A204.1 (cell line): Measurements from ENCODE around the gene ABI3BP.

Experiments
- FAIRE-seq: peaks from 2 replicates; lab custom pipeline; 2012; peaks lifted over from hg19 to GRCh38; lab: Jason Lieb, UNC

Gene ABI3BP

DNA sequence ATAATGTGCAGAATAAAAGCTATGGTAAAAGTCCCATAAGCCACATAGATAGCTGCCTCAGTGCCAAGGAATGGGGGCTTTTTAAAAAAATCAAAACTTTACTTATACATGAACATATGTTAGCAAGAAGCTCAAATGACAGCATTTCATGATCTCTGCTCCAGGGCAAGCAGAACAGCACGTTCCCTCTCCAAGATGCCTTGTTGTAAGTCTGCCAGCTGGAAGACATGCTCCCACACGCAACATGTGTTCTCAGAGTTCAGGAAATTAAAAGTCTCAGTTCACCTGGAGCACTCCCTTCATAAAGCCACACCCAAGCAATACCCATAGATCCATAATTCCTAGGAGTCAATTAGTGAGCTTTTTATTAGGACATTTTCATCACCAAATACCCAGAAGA lies 52.2 kb downstream of the ABI3BP start:
- FAIRE-seq, result no peak

DNA sequence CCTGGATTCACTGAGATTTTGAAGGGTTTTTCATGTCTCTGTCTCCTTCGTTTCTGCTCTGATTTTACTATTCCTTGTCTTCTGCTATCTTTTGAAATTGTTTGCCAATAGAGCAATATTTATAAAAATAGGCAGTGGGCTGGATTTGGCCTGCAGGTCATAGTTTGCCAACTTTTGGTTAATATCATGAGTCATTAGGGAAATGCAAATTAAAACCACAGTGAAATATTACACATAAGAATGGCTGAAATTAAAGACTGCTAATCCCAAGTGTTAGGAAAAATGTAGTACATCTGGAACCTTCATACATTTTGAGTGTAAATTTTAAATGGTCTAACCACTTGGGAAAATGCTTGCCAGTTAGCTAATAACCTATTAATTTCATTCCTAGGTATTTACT lies 56.3 kb downstream of the ABI3BP start:
- FAIRE-seq, result no peak

DNA sequence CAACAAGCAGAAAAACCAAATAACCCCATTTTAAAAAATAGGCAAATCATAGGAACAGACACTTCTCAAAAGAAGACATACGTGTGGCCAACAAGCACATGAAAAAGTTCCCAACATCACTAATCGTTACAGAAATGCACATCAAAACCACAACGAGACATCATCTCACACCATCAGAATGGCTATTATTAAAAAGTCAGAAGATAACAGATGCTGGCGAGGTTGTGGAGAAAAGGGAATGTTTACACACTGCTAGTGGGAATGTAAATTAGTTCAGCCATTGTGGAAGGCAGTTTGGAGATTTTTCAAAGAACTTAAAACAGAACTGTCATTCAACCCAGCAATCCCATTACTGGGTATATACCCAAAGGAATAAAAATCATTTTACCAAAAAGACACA lies 60.7 kb downstream of the ABI3BP start:
- FAIRE-seq, result no peak

DNA sequence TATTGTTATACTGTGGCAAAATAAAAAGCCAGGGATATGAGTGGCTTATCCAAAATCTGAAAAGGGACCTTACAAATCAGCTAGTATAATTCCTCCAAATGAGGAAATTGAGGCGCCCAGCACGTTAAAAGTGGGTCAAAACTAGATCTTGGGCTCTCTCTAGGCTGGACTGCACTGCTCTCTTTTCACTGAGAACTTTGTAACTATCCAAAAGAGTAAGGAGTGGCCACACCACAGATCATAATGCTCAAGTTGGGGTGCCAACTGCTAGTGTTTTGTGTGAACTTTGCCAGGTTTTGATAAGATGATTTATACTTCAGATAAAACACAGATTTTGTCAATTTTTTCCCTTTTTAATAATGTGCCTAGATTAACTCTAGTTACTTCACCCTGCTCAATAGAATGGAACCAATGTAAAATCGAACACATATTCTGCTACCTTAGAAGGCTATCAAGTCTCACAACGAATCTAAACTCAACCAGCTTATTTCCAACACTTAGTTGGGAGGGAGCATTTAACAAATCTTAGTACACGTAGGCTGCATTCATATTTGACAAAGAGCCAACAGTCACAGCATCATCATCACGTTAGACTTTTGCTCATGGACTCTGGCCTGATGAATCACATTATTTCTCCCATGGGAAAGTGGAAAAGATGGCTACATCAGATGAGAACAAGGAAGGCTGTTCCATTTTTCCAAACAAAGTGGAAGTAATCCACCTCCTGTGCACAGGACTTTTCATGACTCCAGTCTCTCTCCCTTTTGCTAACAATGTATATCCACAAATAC lies 64.4 kb downstream of the ABI3BP start:
- no peak for FAIRE-seq

DNA sequence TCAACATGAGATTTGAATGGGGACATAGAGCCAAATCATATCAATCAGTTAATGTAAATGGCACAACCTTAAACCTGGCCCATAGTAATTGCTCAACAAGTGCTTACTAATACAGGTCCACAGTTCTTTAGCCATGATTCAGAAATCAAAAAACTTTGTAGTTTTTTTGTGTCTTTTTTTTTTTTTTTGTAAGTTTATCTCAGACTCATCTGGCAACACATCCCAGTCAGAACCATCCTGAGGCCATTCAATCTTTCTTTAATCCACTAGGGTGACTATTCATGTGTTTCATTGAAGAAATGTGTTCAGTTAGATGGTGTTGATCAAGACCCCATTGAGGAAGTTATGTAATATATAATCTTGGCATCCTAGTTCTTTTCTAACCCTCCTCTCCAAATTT lies 65.4 kb downstream of the ABI3BP start:
- no peak for FAIRE-seq

DNA sequence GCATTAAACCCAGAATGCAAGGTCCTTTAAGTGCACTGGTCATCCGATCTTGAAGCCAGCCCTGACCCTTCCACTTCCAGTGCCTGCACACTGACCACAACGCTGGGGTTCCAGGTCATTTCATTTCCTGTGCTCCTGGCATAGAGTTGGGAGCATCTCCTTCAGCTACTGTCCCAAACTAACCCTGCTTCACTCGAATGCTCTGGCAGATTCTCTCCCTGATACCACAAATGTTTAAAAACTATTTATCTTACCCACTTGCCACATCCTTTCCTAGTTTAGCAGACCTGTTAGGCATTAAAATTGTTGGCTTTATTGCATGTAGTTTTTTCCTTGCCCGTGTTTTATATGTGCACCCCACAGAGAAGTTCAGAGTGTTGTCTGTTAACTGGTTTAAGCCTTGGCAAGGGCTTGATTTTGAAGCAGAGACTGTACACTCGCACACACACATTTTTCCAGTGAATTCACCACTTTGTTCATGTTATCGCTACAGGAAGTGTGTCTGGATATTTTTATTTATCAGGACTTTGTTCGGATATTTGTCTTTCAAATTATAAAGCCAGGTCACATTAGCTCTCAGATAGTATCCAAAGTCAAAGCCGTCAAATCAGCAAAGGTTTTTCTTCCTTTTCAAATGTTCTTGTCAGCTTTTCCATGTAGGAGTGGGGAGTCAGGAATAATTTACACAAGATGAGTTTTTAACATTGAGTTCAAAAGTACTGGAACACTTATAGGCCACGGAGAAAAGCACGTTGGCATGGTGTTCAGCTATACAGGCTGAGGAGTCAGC lies 77.3 kb downstream of the ABI3BP start:
- no peak for FAIRE-seq

DNA sequence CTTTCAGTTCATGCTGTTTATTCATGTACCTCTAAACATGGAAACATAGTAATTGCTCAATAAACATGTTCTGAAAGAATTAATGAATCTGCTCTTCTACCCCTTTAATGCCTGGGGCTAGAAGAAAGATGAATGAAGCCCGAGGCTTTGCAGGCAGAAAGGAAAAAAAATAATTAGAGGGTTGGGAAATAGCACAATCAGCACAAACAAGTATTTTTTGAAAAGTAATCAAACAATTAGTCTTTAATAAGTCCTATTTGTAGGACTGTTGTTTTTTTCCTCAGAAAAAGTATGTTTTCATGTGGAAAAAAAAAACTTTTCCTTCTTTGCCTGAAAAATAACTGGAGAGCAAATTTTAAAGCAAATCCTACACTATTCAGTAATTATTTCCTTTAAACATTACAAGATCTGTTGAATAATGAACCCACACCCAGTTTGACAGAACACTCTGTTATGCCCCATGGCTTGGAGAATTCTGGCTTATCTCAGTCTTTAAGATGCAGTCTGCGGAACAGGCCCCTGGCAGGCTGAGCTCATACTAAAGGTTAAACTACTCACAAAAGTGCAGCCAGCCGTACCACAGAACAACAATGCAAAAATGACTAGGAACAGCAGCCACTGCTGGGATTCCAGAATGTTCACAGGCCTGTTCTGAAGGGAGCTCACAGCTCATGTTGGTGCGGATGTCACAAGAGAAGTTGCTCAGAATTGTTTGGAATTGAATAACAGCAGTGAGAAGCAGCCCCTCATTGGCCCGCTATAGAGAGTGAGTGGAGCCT lies 79.2 kb downstream of the ABI3BP start:
- FAIRE-seq, result no peak

DNA sequence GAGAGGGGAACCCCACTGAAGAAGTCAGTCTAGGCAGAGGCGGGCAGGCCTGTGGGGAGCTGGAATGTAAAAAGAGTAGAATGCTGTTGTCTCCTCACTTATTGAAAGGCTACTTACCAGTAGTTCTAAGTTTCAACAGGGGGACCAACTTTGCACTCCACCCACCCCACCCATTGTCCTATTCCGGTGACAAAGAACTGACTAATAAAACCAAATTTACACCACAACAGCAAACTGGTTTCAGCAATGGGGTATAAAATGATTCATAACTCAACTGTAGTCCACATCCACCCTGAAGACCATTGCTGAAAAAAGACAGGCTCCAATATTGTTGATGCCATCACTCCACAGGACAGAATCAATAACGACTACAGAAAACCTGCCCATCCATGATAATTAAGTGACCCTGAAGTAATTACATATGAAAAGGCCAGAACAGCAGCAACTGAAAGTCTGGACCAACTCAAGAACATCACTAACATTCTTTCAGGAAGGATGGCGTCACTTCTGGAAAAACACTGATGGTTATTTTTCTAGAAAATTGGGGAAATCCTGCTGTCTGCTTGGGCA lies 80.2 kb downstream of the ABI3BP start:
- no peak for FAIRE-seq

DNA sequence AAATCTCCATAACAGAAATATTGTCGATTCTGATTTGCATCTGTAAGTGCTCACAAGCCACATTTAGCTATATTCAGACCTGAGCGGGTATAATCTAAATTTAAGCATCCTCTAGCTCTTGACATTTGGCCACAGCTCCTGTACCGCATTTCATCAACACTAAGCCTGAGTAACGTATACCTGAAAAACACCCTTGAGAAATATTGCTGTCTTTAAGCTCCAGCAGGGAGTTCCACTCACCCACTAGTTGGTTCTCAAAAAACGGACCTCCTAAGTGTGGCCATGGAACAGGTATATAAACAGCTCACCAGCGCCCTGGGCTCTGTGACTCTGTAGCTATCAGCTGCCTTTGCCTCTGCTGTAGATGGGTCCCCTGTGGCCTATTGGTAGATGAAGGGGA lies 80.7 kb downstream of the ABI3BP start:
- FAIRE-seq, result no peak

DNA sequence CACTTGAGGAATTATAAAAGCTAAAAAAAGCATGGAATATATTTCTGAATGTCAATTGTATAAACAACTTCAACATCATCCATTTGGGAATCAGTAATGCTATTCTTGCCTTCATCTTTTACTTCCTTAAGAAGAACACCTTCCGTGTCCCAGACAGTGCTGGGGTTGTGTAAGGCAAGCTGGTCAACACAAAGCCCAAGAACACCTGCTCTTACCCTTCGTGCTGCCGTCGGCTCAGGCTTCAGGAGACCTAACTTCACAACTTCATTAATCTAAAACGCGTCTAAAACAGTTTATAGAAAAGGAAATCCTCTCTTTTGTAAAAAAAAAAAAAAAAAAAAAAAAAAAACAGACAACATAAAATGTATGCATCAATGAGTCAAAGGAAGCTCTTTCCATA lies 81.3 kb downstream of the ABI3BP start:
- FAIRE-seq, result no peak

DNA sequence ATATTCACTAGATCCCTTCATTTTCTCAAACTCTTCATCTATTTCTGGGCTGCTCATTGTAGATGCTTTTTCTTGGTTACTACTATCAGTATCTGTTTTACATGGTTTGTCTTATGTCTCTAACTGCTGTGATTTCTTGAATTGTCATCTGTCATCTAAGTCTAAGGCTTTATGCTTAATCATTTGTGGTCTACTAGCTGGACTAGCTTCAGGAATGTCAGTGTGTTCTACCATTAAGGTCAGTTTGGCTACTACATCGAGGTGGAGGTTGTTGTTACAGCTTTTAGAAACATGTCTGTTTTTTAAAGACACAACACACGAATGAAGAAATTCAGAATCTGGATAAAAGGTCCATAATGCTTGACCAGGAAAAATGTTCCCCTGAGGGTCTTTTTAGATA lies 82.2 kb downstream of the ABI3BP start:
- no peak for FAIRE-seq

DNA sequence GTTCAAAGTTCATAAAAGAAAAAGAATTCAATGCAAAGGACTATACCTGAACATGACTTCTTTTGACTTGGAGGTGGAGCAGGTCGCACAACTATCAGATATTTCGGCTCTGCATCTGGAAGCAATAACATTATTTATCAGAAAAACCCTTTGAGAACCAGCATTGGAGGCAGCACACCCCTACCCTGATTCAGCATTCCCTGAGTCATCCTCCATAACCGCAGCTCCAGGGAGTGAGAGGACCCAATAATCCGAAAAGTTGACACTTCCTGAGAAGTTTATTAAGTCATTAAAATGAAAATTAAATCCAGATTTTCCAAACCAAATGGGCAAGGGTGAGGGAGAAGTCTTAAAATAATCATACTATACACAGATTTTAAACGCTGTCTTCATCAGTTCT lies 90.6 kb downstream of the ABI3BP start:
- no peak for FAIRE-seq

DNA sequence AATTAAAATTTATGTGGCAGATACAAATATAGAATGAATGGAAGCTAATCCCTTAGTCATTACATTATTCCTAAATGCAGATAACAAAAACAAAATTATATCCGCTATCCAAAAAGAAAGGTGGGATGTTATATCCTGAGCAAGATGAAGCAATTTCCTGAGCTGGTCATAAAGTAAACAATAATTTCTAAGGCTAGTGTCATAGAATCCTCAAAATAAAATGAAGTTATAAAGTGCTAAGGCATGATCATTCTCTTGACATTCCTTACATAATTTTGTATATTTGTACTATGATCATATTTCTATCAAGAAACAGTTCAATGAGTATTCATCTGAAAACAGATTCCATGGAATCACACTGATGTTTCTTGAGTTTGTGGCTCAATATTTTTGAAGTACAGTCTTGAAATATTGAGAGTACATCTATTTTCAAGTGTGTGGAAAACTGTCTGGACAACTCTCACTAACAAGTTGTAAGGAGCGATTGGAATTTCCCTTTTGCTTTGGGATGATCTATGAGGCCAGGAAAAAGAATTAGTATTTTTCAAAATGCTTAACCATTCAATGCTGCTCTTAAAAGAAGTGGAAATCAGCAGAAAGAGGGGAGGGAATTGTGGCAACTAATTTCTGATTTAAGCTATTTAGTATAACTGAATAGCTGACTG lies 92.4 kb downstream of the ABI3BP start:
- no peak for FAIRE-seq

DNA sequence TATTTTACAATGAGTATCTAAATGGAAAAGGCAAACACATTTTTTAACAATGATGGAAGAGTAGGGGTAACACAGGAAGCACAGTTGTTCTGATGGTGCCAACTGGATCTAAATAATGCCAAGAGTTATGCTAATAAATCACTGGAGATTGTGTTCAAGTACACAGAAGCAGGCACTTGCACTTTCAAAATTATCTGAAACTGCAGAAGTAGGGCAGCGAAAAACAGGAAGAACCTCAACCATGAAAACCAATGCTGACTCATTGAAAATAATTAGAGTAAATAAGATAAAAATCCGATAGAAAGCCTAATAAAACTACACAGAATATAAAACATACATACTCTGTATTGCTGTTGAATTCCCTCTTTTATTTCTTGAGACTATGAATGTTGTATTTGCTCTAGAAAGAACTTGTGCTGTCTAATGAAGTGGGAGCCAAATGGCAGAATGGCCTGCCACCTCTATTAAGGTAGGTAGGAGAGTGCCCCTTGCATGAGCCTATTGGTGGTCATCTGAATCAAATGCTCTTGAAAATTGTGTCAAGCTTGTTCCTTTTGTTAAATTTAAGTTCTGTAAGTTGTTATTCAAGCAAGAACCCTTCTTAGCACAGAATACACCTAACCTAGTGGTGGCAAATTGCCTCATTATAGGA lies 93.7 kb downstream of the ABI3BP start:
- no peak for FAIRE-seq

DNA sequence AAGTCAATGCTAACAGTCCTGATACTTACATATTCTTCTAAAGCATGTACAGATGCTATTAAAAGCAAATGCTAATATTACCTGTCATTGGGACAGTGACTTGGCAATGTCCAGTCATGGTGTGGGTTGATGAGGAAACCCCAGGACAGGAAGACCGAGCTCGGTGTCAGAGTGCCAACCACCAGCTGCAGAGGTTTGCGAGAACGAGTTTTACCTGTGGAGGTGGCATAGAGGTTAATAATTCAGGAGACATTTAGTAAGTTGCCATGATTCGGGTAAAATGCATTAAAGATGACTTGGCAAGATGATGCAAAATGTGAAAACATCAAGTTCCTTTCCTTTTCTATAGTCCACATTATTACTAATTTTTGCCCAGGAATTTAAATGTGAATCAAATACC lies 94.5 kb downstream of the ABI3BP start:
- no peak for FAIRE-seq

DNA sequence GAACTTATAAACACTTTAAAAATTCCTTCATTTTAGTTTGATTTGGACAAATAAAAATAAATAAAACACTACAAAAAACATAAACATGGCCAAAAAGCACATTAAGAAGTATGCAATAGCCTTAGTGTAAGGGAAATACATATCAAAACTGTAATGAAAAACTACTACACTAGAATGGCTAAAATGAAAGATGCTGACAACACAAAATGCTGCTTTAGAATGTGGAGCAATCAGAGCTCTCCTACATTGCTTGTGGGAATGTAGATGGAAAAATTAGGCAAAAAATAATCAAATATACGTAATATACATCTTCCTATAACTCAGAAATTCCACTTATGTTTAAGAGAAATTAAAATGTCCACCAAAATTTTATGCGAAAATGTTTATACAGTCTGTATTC lies 96.2 kb downstream of the ABI3BP start:
- no peak for FAIRE-seq

DNA sequence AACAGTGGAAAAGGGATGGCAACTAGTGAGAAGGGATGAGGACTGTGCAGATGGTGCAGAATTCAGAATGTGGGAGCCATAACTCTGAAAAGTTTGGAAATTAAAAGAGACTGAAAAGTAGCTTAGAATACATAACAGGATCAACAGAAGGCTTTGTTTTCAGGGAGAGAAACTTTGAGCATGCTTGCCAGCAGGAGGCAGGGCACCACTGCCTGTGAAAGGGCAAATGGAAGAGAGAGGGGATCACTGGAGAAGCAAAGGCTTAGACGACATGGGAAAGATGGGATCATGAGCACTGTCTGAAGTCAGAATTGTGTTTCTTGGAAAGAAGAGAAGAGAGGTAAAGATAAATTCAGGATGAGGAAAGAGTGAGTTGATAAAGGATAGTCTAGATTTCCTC lies 99.6 kb downstream of the ABI3BP start:
- no peak for FAIRE-seq

DNA sequence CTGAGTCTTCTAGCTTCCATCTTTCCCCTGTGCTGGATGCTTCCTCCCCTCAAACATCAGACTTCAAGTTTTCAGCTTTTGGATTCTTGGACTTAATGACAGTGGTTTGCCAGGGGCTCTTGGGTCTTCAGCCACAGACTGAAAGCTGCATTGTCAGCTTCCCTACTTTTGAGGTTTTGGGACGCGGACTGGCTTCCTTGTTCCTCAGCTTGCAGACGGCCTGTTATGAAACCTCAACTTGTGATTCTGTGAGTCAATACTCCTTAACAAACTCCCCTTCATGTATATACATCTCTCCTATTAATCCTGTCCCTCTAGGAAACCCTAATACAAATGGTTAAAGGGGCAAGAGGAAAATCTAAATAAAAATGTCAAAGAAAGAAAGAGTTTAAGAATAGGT lies 100.1 kb downstream of the ABI3BP start:
- FAIRE-seq, result no peak

DNA sequence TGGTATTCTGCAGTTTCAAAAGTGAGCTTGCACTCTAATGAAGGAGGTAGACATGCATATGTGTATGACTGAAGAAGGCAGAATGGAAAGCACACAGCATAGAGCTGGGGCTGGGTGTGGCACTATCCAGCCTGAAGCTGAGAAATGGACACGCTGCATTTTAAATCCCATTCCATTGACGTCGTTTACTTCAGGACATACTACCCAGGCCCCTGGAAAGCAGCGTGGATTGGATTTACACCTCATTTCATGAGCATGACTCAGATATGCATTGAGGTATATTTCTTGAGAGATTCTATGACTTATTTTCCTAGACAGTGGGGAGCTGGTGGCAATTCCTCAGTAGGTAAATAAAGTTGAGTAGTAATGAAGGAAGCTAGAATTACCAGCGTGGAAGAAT lies 101.4 kb downstream of the ABI3BP start:
- FAIRE-seq, result no peak

DNA sequence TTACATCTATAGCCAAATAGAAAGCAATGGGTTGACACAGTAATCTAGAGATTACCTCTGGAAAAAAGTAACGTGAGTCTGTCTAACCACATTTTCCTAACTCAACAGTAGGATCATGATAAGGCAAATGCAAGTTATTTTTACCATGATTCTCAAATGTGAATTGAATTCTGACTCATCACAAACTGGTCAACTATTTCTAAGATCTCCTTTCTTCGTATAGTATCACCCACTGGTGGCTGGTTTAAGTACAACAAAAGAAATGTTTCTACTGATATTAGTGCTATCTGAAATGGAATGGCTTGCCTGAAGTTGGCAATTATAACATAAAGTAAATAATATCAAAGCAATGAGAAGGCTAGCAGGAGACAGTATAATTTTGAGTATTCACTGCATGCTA lies 102.2 kb downstream of the ABI3BP start:
- no peak for FAIRE-seq

DNA sequence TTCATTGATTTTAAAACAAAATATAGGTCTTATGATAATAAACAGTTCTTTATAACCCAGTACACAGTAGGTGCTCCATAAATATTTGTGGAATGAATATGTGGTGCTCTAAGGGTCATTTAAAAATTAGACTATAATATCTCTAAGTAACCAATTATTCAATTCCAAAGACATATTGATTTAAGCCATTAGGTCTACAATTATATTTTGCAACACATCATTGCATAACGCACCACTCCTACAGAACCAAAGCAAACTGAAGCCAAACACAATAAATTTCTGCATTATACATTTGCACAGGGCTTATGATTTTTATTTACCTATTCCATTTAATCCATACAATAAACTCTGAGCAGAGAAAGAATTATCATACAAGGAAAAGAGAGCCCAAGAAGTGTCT lies 104.3 kb downstream of the ABI3BP start:
- no peak for FAIRE-seq

DNA sequence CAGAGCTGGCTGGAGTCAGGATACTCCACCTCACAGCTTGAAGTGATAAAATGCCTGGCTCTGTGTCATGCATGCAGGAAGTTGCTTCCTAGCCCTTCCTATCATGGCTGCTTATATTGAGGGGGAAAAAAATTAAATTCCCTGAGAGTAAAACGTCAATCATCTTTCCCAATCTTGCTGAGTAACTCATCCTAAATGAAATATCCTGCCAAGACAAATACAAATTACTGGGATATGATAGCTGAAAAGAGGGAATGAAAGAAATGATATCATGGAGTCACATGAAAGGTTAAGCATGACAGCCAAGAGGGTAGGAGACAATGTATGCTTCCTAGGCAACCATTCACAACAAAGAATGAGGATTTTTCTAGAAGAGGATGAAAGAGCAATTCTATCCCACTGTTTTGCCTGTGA lies 110.6 kb downstream of the ABI3BP start:
- FAIRE-seq, result no peak
